Activated CD8-positive, alpha-beta memory T cell treated with anti-CD3 and anti-CD28 coated beads, Interleukin-2, amount 10 ng/mL, durations not matched to agents 7 days and 5 days (primary cell): ENCODE measurements around the gene ALG9. TPM values are rescaled to one million over a fixed set of nuclear protein-coding genes. Genes with fewer than 3 reads are reported as not detected.

ENCODE experiments used
- ATAC-seq: fragments of 150-1000 bp; cut with Tn5 transposase; one replicate; pipeline ENCODE4 v1.10.0; 2021; ENCODE audit warnings: moderate library complexity
- CTCF ChIA-PET: fragments of 350-600 bp; sonication (Branson Sonifier 250); formaldehyde crosslinking; loops from one replicate; lab custom pipeline; 2021; ENCODE audit warnings: antibody characterized with exemption; lab: Charles Lee
- DNase-seq: peaks from one replicate; pipeline ENCODE4 v3.0.0-alpha.2; 2020
- H3K27ac Mint-ChIP-seq: one replicate; pipeline ENCODE4 v1.8.0; 2021; ENCODE audit warnings: mild to moderate bottlenecking, mixed read lengths
- H3K27me3 Mint-ChIP-seq: one replicate; pipeline ENCODE4 v1.8.0; 2021; ENCODE audit warnings: mixed read lengths
- H3K36me3 Mint-ChIP-seq: one replicate; pipeline ENCODE4 v1.8.0; 2021; ENCODE audit warnings: mild to moderate bottlenecking, mixed read lengths
- H3K4me1 Mint-ChIP-seq: one replicate; pipeline ENCODE4 v1.8.0; 2021; ENCODE audit warnings: mixed read lengths
- H3K4me3 Mint-ChIP-seq: one replicate; pipeline ENCODE4 v1.8.0; 2021; ENCODE audit warnings: mild to moderate bottlenecking, moderate library complexity, mixed read lengths
- H3K9me3 Mint-ChIP-seq: one replicate; pipeline ENCODE4 v1.8.0; 2022; ENCODE audit warnings: low read depth, mixed read lengths
- total RNA-seq, 2 experiments: library from RNA; stranded (reverse); gene quantifications; one replicate each; pipeline ENCODE4 v1.2.3, GENCODE V29; 2021

The ALG9 gene
- total RNA-seq, 2 experiments from 2014 or later, result 23.2 to 27.3 TPM

GRCh38 chr11:111762981-111763643 is 108.3 kb downstream of the ALG9 start:
- H3K27me3 Mint-ChIP-seq, result no peaks in the 10 kb centered on the region
- no peak for DNase-seq
- ATAC-seq, result no peak
- CTCF ChIA-PET, result interaction anchor here (0.9 to 5.0 kb wide), 4 partner anchors 14 to 308 kb away, joined by 3 to 21 read pairs (median 12); partner anchors contain the start of gene SIK2
- H3K27ac Mint-ChIP-seq, result no peak overlapping the region
- no peak overlapping the region for H3K4me3 Mint-ChIP-seq
- peaks cover 57% of the 10 kb centered on the region for H3K36me3 Mint-ChIP-seq
- H3K9me3 Mint-ChIP-seq, result no peaks in the 10 kb centered on the region
- peaks cover 35% of the 10 kb centered on the region for H3K4me1 Mint-ChIP-seq

GRCh38 chr11:111762526-111762925 is 108.9 kb downstream of the ALG9 start:
- no peak for DNase-seq
- CTCF ChIA-PET, result interaction anchor here (0.9 to 5.0 kb wide), 4 partner anchors 15 to 308 kb away, joined by 3 to 21 read pairs (median 12); partner anchors contain the start of gene SIK2
- no peak overlapping the region for H3K27ac Mint-ChIP-seq
- H3K4me3 Mint-ChIP-seq, result no peak overlapping the region
- no peak for ATAC-seq
- peaks cover 60% of the 10 kb centered on the region for H3K36me3 Mint-ChIP-seq
- peaks cover 37% of the 10 kb centered on the region for H3K4me1 Mint-ChIP-seq
- no peaks in the 10 kb centered on the region for H3K9me3 Mint-ChIP-seq
- H3K27me3 Mint-ChIP-seq, result no peaks in the 10 kb centered on the region

GRCh38 chr11:111761036-111761435 is 110.3 kb downstream of the ALG9 start:
- Mint-ChIP-seq H3K4me1 (peaks cover 28% of the 10 kb centered on the region), H3K9me3 (no peaks in the 10 kb centered on the region), H3K4me3 (no peak overlapping the region), H3K36me3 (peaks cover 66% of the 10 kb centered on the region), H3K27ac (no peak overlapping the region), H3K27me3 (no peaks in the 10 kb centered on the region)
- ATAC-seq (no peak), DNase-seq (no peak)
- CTCF ChIA-PET, result interaction anchor here (5.0 kb wide), 1 partner anchor 16 kb away, joined by 21 read pairs; no protein-coding TSS in a partner anchor

- H3K36me3 Mint-ChIP-seq, result peaks cover 63% of the 10 kb centered on the region
- H3K4me1 Mint-ChIP-seq, result peaks cover 25% of the 10 kb centered on the region
- CTCF ChIA-PET, result interaction anchor here (5.0 kb wide), 1 partner anchor 17 kb away, joined by 21 read pairs; no protein-coding TSS in a partner anchor
These were observed 111.5 kb downstream of the ALG9 start for GRCh38 chr11:111759778-111760407.

GRCh38 chr11:111759376-111759775 is 112.0 kb downstream of the ALG9 start:
- no peak for DNase-seq
- H3K27me3 Mint-ChIP-seq, result no peaks in the 10 kb centered on the region
- H3K27ac Mint-ChIP-seq, result no peak overlapping the region
- H3K36me3 Mint-ChIP-seq, result peaks cover 62% of the 10 kb centered on the region
- H3K4me1 Mint-ChIP-seq, result peaks cover 20% of the 10 kb centered on the region
- H3K9me3 Mint-ChIP-seq, result no peaks in the 10 kb centered on the region
- CTCF ChIA-PET, result interaction anchor here (5.0 kb wide), 1 partner anchor 18 kb away, joined by 21 read pairs; no protein-coding TSS in a partner anchor
- H3K4me3 Mint-ChIP-seq, result no peak overlapping the region
- no peak for ATAC-seq

More at GRCh38 chr11:111759778-111760407, 111.5 kb downstream of the ALG9 start:
- Mint-ChIP-seq H3K4me3 (no peak overlapping the region), H3K27me3 (no peaks in the 10 kb centered on the region), H3K9me3 (no peaks in the 10 kb centered on the region), H3K27ac (no peak overlapping the region)
- DNase-seq (no peak), ATAC-seq (no peak)

- CTCF ChIA-PET, result no interaction called here
- Mint-ChIP-seq H3K4me3 (no peak overlapping the region), H3K36me3 (peaks cover 51% of the 10 kb centered on the region), H3K4me1 (peaks cover 2% of the 10 kb centered on the region), H3K27me3 (no peaks in the 10 kb centered on the region), H3K9me3 (no peaks in the 10 kb centered on the region), H3K27ac (no peak overlapping the region)
- ATAC-seq (no peak), DNase-seq (no peak)
These were observed 115.3 kb downstream of the ALG9 start for GRCh38 chr11:111756097-111756496.

GRCh38 chr11:111749646-111750045 is 121.7 kb downstream of the ALG9 start:
- Mint-ChIP-seq H3K27me3 (no peaks in the 10 kb centered on the region), H3K9me3 (no peaks in the 10 kb centered on the region), H3K4me1 (no peaks in the 10 kb centered on the region), H3K36me3 (peaks cover 53% of the 10 kb centered on the region), H3K27ac (no peak overlapping the region), H3K4me3 (no peak overlapping the region)
- CTCF ChIA-PET, result no interaction called here
- no peak for ATAC-seq
- DNase-seq, result no peak

GRCh38 chr11:111748035-111748804 is 123.2 kb downstream of the ALG9 start:
- Mint-ChIP-seq H3K4me1 (no peaks in the 10 kb centered on the region), H3K4me3 (no peak overlapping the region), H3K9me3 (no peaks in the 10 kb centered on the region), H3K27me3 (no peaks in the 10 kb centered on the region), H3K27ac (no peak overlapping the region), H3K36me3 (peaks cover 54% of the 10 kb centered on the region)
- no peak for ATAC-seq
- CTCF ChIA-PET, result interaction anchor here (1.3 kb wide), 1 partner anchor 93 kb away, joined by 4 read pairs; no protein-coding TSS in a partner anchor
- DNase-seq, result no peak

GRCh38 chr11:111745719-111746504 is 125.5 kb downstream of the ALG9 start:
- peaks cover 55% of the 10 kb centered on the region for H3K36me3 Mint-ChIP-seq
- CTCF ChIA-PET, result interaction anchor here (1.5 kb wide), 1 partner anchor 17 kb away, joined by 3 read pairs; no protein-coding TSS in a partner anchor
- no peak overlapping the region for H3K4me3 Mint-ChIP-seq
- H3K27me3 Mint-ChIP-seq, result no peaks in the 10 kb centered on the region
- no peak for ATAC-seq
- no peaks in the 10 kb centered on the region for H3K9me3 Mint-ChIP-seq
- no peak overlapping the region for H3K27ac Mint-ChIP-seq
- H3K4me1 Mint-ChIP-seq, result peaks cover 9% of the 10 kb centered on the region
- DNase-seq, result no peak

- H3K9me3 Mint-ChIP-seq, result no peaks in the 10 kb centered on the region
- CTCF ChIA-PET, result interaction anchor here (1.3 kb wide), 1 partner anchor 46 kb away, joined by 3 read pairs; no protein-coding TSS in a partner anchor
- H3K27me3 Mint-ChIP-seq, result no peaks in the 10 kb centered on the region
- peaks cover 53% of the 10 kb centered on the region for H3K36me3 Mint-ChIP-seq
- DNase-seq (no peak), ATAC-seq (no peak)
- no peak overlapping the region for H3K4me3 Mint-ChIP-seq
- no peak overlapping the region for H3K27ac Mint-ChIP-seq
- peaks cover 17% of the 10 kb centered on the region for H3K4me1 Mint-ChIP-seq
These were observed 127.7 kb downstream of the ALG9 start for GRCh38 chr11:111743700-111744099.

- ATAC-seq, result no peak
- no peak for DNase-seq
- Mint-ChIP-seq H3K27ac (no peak overlapping the region), H3K4me1 (peaks cover 18% of the 10 kb centered on the region), H3K4me3 (no peak overlapping the region), H3K36me3 (peaks cover 46% of the 10 kb centered on the region), H3K9me3 (no peaks in the 10 kb centered on the region), H3K27me3 (no peaks in the 10 kb centered on the region)
- CTCF ChIA-PET, result no interaction called here
These were observed 129.6 kb downstream of the ALG9 start for GRCh38 chr11:111741751-111742150.

GRCh38 chr11:111739299-111739698 is 132.1 kb downstream of the ALG9 start:
- Mint-ChIP-seq H3K4me3 (no peak overlapping the region), H3K4me1 (peaks cover 18% of the 10 kb centered on the region), H3K36me3 (peaks cover 33% of the 10 kb centered on the region), H3K27ac (no peak overlapping the region), H3K9me3 (no peaks in the 10 kb centered on the region), H3K27me3 (no peaks in the 10 kb centered on the region)
- CTCF ChIA-PET, result no interaction called here
- DNase-seq, result no peak
- ATAC-seq, result no peak
